ENCODE data around the gene ECE2.

- TF ChIP-seq FOXP1 (CRISPR knock-in tag; IDR thresholded peaks at IDR 0.05; ENCODE audit: borderline replicate concordance): no peak
- TF ChIP-seq SP1 (CRISPR knock-in tag; conservative IDR thresholded peaks at IDR 0.05): peak; percentile 97
- no peak for TF ChIP-seq CTCF (IDR thresholded peaks at IDR 0.05)
- TF ChIP-seq CREM (CRISPR knock-in tag; IDR thresholded peaks at IDR 0.05): peak; percentile 92
- no peak for TF ChIP-seq E2F4 (CRISPR knock-in tag; IDR thresholded peaks at IDR 0.05; ENCODE audit: borderline replicate concordance, low read depth)
- peak; percentile 54; the same call in 1 of the 2 replicates for TF ChIP-seq MYBL2 (CRISPR knock-in tag; IDR thresholded peaks at IDR 0.05)
- TF ChIP-seq AFF4 (CRISPR knock-in tag; IDR thresholded peaks at IDR 0.05; ENCODE audit: borderline replicate concordance): no peak
- peak; percentile 71 for TF ChIP-seq USF1 (CRISPR knock-in tag; IDR thresholded peaks at IDR 0.05)
These were observed 60.1 kb downstream of the ECE2 start for GRCh38 chr3:184335661-184336546.

Measured in WTC11 (cell line).